HG02610 (cell line): ENCODE results near the gene PIP4K2A.

Source experiments
- ATAC-seq: cut with Tn5 transposase; IDR thresholded peaks from one replicate; pipeline ENCODE4 v1.9.1; 2021; ENCODE audit warnings: mild to moderate bottlenecking, moderate library complexity; ENCODE audit not compliant: unreplicated experiment

PIP4K2A gene

DNA sequence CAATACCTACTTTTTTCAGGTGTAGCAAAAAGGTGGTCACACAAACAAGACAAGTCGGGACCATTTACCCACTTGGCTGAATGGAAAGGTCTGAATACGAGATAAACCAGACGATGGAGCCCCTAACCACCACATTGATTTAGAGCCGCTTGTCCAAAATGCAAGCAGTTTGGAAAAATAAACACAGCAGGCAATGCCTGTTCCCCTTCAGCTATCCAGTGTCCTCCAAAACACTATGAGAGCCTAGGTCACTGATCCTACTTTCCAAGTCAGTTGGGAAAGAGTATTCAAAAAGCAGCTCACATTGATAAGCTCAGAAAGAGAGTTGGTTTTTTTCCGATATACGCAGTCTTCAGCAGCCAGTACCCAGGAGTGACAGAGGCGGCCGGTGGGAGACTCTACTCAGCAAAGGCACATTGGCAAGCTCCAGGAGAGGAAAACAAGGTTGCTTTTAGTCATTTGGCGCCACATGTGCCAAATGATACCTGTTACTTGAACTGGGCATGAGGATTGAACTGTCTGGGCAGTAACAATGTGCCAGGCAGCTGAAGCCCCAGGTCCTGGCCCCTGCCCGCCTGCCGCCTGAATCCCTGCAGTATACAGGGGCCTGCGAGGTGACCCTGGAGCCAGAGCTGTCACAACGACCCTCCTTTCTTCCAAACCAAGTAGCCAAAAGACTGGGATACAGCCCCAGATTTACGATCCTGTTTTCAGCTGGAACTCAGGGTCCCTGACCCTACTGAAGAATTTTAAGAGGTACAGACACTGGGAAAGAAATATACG, 109.8 kb downstream of the PIP4K2A start:
- ATAC-seq = no peak

GRCh38 chr10:22603581-22603980, 110.8 kb downstream of the PIP4K2A start:
- no peak for ATAC-seq

DNA sequence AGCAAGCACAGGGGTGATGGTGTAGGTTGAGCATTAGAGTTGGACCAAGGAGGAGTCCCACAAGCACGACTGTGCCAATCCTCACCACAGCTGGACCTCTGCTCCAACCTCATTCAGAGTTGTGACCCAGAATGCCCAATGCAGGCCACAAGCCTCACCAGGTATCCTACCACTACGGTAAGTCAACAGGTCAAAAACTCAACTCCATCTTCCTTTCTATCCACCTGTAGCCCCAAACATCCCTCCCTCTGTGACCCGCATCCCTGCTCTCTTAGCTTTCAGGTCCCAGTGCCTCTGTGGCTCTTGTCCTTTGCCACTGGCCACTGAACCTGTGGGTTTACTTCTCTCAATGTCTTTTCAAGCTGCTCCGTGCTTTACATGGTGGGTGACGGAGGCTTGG, 112.8 kb downstream of the PIP4K2A start:
- ATAC-seq = no peak

- no peak for ATAC-seq
Measured at GRCh38 chr10:22599636-22600228, 114.6 kb downstream of the PIP4K2A start.

- ATAC-seq = peak; percentile 31
Measured at GRCh38 chr10:22599048-22599561, 115.3 kb downstream of the PIP4K2A start.

DNA sequence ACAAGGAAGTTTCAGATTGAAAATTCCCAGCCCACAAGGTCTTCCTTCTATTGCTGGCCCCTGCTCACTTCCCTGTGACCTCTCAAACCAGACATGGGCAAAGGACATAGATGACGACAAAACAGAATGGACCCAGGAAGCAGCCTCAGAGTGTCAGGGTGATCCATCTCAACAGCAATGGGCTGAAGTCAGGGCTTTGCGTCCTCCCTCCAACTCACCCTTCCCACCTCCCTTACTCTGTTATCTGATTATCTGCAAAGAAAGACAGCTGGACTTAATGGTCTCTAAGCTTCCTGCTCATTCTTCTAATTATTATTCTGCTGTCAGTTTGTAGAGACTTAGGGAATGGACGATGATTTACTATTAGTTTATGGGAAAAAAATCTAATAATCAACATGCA, 115.9 kb downstream of the PIP4K2A start:
- no peak for ATAC-seq

DNA sequence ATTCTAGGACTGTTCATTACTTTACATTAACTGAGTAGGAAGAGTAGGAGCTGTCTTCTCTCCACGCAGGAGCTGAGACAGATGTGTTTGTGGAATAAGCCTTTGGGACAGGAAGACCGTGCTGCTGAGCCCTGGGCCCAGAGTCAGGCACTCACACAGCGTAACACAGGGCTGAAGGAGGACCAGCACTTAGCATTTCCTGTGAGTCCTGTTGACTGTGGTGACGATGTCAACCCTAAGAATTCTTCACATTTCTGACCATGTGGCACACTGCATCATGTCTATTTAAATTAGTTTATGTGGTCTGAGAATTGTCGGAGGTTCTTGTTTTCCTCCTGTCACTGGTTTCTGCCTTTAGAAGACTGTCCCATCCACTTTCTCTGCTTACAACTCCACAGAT, 117.2 kb downstream of the PIP4K2A start:
- ATAC-seq = peak; percentile 57

DNA sequence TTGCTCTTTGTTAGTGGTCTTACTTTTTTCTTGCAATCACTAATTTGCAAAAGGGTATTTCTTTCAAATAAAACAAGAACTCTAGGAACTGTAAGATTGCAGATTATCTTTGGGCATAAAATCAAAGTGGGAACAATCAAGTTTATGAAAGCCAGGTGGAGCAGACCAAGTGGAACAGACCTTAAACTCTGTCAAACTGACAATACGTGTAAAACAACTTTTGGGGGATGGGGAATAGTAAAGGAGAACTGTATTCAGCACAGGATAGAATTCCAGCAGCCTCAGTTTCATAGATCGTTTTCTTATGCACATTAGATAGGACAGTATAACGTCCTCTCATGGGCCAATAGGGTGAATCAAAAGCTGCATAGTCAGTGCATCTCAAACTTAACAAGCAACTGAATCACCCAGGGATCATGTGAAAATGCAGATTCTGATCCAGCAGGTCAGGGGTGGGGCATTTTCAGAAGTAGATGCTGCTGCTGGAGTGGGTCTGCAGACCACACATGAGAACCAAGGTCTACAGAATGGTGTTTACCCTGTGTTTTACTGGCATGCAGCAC, 120.7 kb downstream of the PIP4K2A start:
- ATAC-seq = no peak

- ATAC-seq = no peak
Measured at GRCh38 chr10:22593026-22593425, 121.4 kb downstream of the PIP4K2A start.

DNA sequence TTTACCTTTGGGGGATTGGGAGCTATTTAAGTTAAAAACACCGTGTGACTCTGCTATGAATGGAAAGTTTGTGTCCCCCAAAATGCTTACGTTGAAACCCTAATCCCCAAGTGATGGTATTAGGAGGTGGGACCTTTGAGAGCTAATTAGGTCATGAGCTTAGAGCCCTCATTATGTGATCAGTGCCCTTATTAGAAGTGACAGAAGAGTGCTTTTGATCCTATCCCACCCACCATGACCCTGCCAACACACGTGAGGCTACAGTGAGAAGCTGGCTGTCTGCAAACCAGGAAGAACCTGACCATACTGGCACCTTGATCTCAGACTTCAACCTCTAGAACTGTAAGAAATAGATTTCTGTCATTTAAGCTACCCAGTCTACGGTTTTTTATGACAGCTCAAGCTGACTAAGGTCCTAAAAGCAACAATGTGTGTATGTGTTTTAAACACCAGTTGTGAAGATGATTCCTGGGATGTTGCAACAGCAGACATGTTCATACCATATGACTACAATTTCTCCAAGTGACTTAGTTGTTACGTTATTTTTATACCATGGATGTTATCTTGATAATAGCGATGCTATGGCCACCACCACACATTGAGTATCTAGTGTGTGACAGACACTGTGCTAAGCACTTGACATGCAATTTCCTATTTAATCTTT, 124.4 kb downstream of the PIP4K2A start:
- no peak for ATAC-seq

DNA sequence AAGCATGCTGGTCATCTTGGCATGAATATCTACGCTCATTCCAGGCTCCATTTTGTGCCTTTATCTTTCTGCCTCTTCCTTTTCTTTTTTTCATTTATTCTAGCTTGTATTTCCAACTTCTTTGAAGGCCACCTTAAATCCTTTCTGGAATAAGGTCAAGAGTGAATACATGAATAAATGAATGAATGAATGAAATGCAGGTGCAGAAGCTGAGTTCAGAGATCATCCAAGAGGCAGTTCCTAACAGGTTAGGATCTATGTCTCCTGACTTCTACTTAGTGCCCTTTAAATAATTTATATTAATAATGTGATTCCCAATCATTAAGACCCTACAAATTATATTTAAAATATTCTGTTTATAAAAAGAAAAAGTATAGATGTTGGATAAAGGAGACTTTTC, 125.9 kb downstream of the PIP4K2A start:
- no peak for ATAC-seq

DNA sequence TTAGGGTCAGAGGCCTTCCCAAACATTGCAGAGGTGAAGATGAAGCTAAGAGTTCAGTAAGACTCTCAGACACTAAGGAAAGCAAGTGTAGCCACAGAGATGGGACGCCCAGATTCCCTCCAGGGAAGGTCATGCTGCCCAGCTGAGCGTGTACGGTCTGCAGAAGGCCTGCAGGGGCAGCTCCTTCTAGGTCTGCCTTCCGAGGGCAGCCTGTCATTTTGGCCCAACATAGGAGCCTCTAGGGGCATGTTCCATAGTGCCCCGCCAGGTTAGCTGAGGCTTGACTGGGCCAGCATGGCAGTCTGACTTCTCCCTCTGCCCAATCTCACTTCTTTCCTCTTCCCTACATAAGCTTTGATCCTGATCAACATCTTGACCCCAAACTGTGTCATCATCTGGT, 130.7 kb downstream of the PIP4K2A start:
- ATAC-seq = no peak

DNA sequence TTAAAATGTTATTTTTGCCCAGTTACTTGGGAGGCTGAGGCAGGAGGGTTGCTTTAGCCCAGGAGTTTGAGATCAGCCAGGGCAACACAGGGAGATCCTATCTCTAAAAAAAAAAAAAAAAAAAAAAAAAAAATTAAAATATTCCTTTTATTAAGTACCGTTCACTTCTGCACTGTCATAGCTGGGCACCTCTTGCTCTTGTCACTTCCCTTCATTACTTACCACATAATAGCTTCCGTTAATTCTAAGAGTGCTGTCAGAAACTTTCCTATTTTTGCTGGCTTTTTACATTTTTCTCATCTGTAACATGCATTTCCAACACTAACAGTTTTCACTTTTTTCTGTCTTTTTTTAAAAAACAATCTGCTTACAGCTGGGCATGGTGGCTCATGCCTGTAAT, 132.9 kb downstream of the PIP4K2A start:
- no peak for ATAC-seq

GRCh38 chr10:22580711-22581110, 133.7 kb downstream of the PIP4K2A start:
- no peak for ATAC-seq

DNA sequence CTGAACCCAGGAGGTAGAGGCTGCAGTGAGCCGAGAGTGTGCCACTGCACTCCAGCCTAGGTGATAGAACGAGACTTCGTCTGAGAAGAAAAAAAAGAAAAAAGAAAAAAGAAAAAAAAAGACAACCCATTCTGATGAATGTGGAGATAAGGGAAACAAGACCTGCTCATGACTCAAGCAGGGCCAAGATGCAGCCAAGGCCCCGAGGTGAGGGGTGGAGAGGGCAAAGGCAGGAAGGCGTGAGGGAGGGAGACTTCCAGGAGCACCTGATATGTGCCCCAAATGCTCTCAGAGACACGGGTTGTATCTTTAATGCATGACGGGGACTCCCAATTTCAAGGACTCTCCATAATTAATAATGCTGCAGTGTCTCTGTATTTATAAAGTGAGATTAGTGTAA, 134.6 kb downstream of the PIP4K2A start:
- no peak for ATAC-seq

GRCh38 chr10:22573820-22574569, 140.4 kb downstream of the PIP4K2A start:
- no peak for ATAC-seq

DNA sequence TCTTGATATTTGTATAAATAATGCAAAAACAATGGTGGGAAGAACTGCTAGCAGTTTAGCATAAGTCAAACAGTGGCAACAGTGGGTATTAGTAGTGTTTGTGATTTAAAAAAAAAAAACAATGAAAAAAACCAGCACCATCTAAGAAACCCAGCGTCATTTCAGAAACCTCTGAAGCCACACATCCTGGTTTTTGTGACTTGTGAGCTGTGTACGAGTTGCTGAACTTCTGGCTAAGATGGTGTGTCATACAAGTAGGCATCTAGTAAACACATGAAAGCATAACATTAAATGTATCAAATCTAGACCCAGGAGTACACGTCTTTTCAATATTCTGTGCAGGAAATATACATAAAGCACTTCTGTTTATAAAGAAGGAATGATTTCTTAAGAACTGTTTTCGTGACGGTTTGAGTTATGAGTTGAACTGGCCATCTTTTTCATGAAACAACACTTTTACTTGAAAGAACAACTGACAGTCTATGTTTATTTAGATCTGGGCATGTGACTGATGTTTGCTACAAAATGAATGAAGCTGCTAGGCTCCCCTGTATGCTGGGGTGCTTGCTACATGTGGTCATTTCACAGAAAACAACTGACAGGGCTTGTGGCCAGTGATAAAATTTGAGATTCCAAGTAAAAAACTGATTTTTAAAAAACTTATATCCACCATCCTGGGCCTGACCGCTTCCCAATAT, 143.5 kb downstream of the PIP4K2A start:
- ATAC-seq = peak; percentile 79

- peak; percentile 29 for ATAC-seq
Measured at GRCh38 chr10:22570234-22570633, 144.1 kb downstream of the PIP4K2A start.

DNA sequence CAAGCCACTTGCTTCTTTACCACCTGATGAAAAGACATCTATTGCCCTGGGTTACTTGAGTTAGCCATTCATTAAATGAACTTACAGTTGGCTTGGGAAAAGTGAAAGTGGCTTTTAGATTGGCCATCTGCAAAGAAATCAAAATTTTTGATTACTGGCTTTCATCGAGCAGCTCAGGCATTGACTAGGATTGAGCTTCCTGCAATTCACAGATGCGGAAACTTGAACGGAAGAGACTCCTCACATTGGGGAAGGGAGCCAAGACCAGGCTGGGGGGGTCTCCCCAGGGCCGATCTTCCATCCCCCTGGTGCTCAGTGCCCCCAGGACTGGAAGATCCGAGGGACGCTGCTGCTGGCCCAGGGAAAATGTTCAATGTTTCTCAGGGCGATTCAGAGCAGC, 145.4 kb downstream of the PIP4K2A start:
- no peak for ATAC-seq

- no peak for ATAC-seq
Measured at GRCh38 chr10:22564060-22564459, 150.3 kb downstream of the PIP4K2A start.
